Ascending aorta (tissue), 2 donors: ENCODE measurements around the gene GCLC. TPM values are rescaled to one million over a fixed set of nuclear protein-coding genes. Genes with fewer than 3 reads are reported as not detected.
"Not testable (repeated sequence)": the region's sequence is repeated elsewhere in the genome, so short reads cannot be mapped to it uniquely, and the experiment has no call there.

Source experiments
- DNase-seq, 2 donors: peaks; one replicate each; pipeline ENCODE4 v3.0.0-alpha.2; 2019; ENCODE audit warnings: low spot score in 2 of 2
- H3K27ac ChIP-seq, 2 donors: fragments of 200-600 bp; sonication (generic); one replicate each; pipeline ENCODE4 v1.5.1; 2016 to 2017; ENCODE audit warnings: mild to moderate bottlenecking in 1 of 2
- H3K27me3 ChIP-seq: fragments of 200-600 bp; sonication (generic); one replicate; pipeline ENCODE4 v1.5.1; 2017
- H3K36me3 ChIP-seq, 2 donors: fragments of 200-600 bp; sonication (generic); one replicate each; pipeline ENCODE4 v1.5.1; 2016
- H3K4me1 ChIP-seq, 2 donors: fragments of 200-600 bp; sonication (generic); one replicate each; pipeline ENCODE4 v1.5.1; 2016 to 2017; ENCODE audit warnings: mild to moderate bottlenecking in 1 of 2
- H3K4me3 ChIP-seq, 2 donors: fragments of 200-600 bp; sonication (generic); one replicate each; pipeline ENCODE4 v1.5.1; 2016 to 2017; ENCODE audit warnings: mild to moderate bottlenecking in 1 of 2
- H3K9me3 ChIP-seq, 2 donors: fragments of 200-600 bp; sonication (generic); one replicate each; pipeline ENCODE4 v1.5.1; 2016
- intact Hi-C: fragments of 100-400 bp; cut with DNase I; formaldehyde crosslinking; loops from one replicate; pipeline ENCODE4 v1.15.1; 2023
- total RNA-seq: library from RNA; depleted of rRNA; stranded (reverse); fragments of >200 nt; gene quantifications from one replicate; pipeline ENCODE4 v1.1.0, GENCODE V29; 2016
- TF ChIP-seq, protein P1 (sequence below), 3 experiments: fragments of 200-600 bp in 2 of 3; fragments of 450-650 bp in 1 of 3; sonication (generic) in 2 of 3; IDR thresholded peaks; one replicate each; pipeline ENCODE4 v1.5.1; 2016 to 2019; ENCODE audit warnings: antibody characterized with exemption in 3 of 3, mild to moderate bottlenecking in 1 of 3, moderate library complexity in 1 of 3

Gene GCLC
- total RNA-seq, 1 donor from 2014 or later, result 54.9 TPM

DNA sequence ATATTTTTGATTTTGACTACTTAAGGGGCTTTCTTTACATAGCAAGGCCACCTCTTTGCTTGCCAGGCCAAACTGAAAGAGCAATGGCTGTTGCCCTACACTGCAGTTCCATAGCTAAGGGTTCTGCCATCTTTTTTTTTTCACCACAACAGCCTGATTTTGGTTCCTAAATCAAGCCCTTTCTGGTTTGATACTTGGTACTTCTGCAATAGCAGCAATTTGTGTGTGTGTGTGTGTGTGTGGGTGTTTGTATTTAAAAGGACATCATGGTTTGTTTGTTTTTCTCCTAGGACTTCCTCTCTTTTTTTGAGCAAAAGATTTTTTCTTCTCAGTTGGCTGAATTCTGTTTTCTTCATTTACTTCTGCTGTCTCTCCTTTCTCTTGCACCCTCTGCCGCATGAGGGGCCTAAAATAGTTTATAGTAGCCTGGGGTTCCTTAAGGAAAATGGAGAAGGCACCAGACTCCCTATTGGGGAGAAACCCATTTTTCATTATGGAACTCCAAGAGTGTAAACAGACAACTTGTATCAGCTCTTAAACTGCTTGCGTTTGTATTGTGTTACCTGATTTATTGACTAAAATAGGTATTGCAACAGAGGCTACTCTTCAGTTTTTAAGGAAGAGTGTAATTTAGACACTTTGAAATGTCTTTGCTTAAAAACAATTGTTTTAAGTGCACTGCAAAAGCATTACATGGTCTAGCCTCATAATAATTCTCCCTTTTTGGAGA lies 12.2 kb upstream of the GCLC start:
- H3K27me3 ChIP-seq, result no peaks in the 10 kb centered on the region
- H3K4me3 ChIP-seq, result no peak overlapping the region
- H3K36me3 ChIP-seq, result no peaks in the 10 kb centered on the region
- DNase-seq, result no peak
- H3K4me1 ChIP-seq, result no peaks in the 10 kb centered on the region
- H3K9me3 ChIP-seq, result no peaks in the 10 kb centered on the region
- intact Hi-C loops, result no loop called here
- TF ChIP-seq, protein P1, sequence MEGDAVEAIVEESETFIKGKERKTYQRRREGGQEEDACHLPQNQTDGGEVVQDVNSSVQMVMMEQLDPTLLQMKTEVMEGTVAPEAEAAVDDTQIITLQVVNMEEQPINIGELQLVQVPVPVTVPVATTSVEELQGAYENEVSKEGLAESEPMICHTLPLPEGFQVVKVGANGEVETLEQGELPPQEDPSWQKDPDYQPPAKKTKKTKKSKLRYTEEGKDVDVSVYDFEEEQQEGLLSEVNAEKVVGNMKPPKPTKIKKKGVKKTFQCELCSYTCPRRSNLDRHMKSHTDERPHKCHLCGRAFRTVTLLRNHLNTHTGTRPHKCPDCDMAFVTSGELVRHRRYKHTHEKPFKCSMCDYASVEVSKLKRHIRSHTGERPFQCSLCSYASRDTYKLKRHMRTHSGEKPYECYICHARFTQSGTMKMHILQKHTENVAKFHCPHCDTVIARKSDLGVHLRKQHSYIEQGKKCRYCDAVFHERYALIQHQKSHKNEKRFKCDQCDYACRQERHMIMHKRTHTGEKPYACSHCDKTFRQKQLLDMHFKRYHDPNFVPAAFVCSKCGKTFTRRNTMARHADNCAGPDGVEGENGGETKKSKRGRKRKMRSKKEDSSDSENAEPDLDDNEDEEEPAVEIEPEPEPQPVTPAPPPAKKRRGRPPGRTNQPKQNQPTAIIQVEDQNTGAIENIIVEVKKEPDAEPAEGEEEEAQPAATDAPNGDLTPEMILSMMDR (IDR thresholded peaks at IDR 0.05), result no peak
- no peak overlapping the region for H3K27ac ChIP-seq

DNA sequence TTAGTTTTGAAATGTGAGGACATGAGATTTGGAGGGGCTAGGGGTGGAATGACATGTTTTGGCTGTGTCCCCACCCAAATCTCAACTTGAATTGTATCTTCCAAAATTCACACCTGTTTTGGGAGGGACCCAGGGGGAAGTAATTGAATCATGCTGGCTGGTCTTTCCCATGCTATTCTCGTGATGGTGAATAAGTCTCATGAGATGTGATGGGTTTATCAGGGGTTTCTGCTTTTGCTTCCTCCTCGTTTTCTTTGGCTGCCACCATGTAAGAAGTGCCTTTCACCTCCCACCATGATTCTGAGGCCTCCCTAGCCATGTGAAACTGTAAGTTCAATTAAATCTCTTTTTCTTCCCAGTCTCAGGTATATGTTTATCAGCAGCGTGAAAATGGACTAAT lies 8.7 kb upstream of the GCLC start:
- H3K27me3 ChIP-seq, H3K9me3 ChIP-seq, intact Hi-C loops, H3K4me1 ChIP-seq, DNase-seq, H3K27ac ChIP-seq, H3K4me3 ChIP-seq, H3K36me3 ChIP-seq: not testable (repeated sequence)

DNA sequence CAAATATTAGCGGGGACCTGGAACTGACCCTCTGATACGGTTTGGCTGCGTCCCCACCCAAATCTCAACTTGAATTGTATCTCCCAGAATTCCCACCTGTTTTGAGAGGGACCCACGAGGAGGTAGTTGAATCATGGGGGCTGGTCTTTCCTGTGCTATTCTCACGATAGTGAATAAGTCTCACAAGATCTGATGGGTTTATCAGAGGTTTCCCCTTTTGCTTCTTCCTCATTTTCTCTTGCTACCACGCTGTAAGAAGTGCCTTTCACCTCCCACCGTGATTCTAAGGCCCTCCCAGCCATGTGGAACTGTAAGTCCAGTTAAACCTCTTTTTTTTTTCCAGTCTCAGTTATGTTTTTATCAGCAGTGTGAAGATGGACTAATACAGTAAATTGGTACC lies 6.8 kb upstream of the GCLC start:
- DNase-seq, H3K36me3 ChIP-seq, intact Hi-C loops, H3K4me3 ChIP-seq, H3K4me1 ChIP-seq, H3K9me3 ChIP-seq, H3K27me3 ChIP-seq, H3K27ac ChIP-seq: not testable (repeated sequence)

DNA sequence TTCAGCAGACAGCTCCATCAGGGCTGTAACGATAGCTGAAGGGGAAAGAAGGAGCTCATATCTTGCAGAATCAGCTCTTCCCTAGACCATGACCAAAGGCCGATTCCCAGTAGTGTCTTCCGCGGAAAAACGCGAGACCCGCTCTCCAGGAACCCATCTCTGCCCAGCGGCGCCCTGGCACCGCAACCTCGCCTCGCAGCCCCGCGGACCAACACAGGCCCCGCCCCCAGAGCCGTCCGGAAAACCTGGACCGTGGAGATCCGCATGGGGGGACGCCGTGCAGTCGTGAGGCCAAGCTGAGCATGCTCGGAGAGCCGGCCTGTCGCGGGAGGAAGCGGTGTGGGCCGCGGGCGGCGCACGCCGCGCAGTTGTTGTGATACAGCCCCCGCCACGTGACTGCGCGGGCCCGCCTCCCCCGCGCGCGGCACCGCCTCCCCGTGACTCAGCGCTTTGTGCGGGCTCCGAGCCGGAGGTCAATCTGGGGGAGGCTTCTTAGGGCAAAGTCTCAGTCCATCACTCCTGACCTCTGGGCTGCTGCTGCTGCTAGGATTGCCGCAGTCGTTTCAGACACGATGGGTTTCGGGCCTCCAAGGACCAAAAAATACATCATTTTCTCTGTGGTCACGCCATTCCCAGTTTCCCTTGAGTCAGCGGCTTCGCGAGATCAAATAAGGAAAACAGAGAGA lies 3.1 kb upstream of the GCLC start:
- Histone ChIP-seq H3K27me3 (no peaks in the 10 kb centered on the region), H3K9me3 (no peaks in the 10 kb centered on the region), H3K36me3 (no peaks in the 10 kb centered on the region), H3K27ac (peak overlapping the region; percentile 77 to 84), H3K4me3 (peak overlapping the region; percentile 66 to 68), H3K4me1 (peaks cover 0 to 14% of the 10 kb centered on the region in 2 donors)
- DNase-seq, result peak; percentile 93 to 99
- TF ChIP-seq, protein P1 (IDR thresholded peaks at IDR 0.05), result no peak
- intact Hi-C loops, result loop anchor here (2.0 to 5.0 kb wide), 6 partner anchors 189 to 1126 kb away; partner anchors contain the start of genes EFHC1, ELOVL5 and GSTA4

DNA sequence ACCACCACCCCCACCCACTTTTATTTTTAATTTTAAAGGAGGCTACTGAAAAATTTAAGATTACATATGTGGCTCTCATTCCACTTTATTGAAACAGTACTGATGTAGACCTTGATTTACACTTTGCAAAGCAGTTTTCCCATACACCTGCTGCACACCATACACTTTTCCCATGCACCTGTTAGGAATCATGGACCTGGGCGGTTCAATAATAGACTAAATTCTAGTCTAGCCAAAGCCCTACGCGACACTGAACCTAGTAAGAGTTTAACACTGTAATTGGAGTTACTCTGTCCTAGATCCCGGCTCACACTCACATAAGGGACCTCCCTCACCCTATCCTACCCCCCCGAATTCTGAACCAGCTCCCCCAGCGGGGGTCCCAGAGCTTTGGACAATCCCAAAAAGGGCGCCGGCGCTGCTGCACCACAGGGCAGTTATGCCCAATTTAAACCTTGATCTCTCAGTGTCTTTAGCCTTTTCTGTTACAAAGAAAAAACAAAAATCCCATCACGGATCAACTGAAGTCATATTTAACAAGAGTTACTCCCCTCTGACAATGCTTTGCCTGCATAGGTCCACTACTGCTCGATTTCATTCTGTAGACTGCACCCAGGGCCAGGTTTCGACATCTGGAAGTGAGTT lies 2.4 kb upstream of the GCLC start:
- Histone ChIP-seq H3K4me3 (peak overlapping the region; percentile 66 to 68), H3K36me3 (no peaks in the 10 kb centered on the region), H3K9me3 (no peaks in the 10 kb centered on the region), H3K4me1 (peaks cover 0 to 14% of the 10 kb centered on the region in 2 donors), H3K27me3 (no peaks in the 10 kb centered on the region), H3K27ac (peak overlapping the region; percentile 66 to 77)
- intact Hi-C loops, result loop anchor here (2.0 to 5.0 kb wide), 3 partner anchors 188 to 1125 kb away; partner anchors contain the start of gene EFHC1
- DNase-seq, result no peak
- TF ChIP-seq, protein P1 (IDR thresholded peaks at IDR 0.05), result no peak

DNA sequence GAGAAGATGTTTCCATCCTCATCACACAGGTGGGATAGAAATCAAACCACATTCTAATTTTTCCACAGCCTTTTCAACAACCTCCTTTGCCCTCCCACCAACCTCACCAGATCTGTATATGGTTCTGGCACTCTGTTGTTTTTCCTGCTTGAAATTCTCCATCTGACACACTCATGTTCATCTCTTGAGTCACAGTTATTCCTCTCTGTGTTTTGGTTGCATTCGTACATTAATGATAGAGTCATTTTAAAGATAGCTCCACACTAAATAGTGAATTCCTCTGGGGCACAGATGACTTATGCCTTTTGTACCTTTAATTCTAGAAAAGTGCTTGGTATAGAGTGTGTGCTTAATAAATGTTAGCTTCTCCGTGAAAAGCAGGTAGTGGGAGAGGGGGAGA lies 1.4 kb upstream of the GCLC start:
- Histone ChIP-seq H3K4me3 (no peak overlapping the region), H3K4me1 (peaks cover 0 to 14% of the 10 kb centered on the region in 2 donors), H3K9me3 (no peaks in the 10 kb centered on the region), H3K36me3 (no peaks in the 10 kb centered on the region), H3K27ac (no peak overlapping the region), H3K27me3 (no peaks in the 10 kb centered on the region)
- intact Hi-C loops, result loop anchor here (2.0 to 5.0 kb wide), 3 partner anchors 187 to 1124 kb away; partner anchors contain the start of gene EFHC1
- no peak for DNase-seq
- TF ChIP-seq, protein P1 (IDR thresholded peaks at IDR 0.05), result no peak
